CD4-positive, alpha-beta T cell treated with Interleukin-1 beta for 1 hour (primary cell): ENCODE measurements around the gene IL3.
"Not testable (repeated sequence)": the region's sequence is repeated elsewhere in the genome, so short reads cannot be mapped to it uniquely, and the experiment has no call there.

Experiments used
- DNase-seq, 2 donors: peaks; one replicate each; pipeline ENCODE4 v3.0.0-alpha.2; 2020 to 2022

The IL3 gene

DNA sequence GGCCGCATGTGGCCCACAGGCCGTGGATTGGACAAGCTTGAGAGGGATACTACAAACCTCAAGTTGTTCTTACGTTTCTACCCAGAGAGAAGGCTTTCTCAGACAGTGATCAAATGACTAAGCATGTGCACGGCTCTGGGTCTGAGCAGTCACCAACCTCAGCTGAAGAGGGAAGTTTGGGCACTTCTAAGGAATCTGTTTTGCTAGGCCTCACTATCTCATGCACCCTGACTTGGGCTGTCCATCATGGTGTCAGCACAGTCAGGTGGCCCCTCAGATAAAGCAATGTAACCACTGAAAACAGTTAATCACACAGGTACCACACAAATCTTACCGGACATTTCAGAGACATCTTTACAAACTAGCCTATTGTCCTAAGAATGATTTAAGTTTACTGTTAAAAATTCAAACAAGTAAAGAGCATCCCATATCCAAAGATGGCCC, 37.7 kb downstream of the IL3 start:
- no peak for DNase-seq

DNA sequence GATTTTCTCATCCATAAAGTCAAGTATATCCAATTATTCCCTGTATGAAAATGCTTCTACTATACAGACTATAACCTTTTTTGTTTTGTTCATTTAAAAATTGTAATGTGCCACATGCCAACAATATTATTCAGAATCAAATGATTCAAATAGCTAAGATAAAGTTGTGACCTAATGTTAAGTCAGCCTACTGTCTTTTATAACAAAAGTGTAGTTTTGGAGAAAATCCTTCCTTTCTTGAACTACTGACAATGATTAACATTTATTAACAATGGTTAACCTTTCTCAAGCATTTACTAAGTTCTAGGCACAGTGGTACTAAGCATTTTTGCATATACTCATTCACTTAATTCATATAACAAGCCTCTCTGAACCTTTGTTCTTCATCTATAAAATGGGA, 38.2 kb downstream of the IL3 start:
- DNase-seq = no peak

DNA sequence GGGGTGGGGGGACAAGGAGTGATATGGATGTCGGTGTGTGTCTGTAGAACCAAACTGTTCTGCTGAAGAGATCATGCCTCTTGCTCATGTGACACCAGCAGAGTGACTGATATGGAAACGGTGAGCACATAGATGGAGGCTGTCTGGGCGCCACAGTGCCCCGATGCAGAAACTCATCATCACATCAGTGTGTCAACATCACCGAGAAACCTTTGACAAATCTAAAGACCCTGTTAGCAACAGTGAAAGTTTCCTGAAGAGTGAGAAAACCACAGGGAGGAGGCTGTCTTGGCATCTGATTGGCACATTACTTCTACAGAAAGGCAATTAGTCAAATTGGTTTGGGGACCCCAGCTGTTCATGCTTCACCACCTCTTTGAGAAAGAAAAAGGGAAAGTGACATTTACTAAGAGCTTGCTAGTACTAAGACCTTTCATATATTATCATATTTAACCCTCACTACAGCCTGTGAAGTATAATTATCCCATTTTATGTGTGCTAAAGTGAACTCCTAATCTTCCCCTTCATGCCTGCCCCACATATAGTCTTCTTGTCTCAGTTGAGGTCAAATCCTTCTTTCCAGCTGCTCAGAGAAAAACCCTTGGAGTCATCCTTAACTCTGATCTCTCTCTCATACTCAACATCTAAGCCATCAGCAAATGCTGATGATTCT, 38.8 kb downstream of the IL3 start:
- DNase-seq = peak; percentile 24 to 55

DNA sequence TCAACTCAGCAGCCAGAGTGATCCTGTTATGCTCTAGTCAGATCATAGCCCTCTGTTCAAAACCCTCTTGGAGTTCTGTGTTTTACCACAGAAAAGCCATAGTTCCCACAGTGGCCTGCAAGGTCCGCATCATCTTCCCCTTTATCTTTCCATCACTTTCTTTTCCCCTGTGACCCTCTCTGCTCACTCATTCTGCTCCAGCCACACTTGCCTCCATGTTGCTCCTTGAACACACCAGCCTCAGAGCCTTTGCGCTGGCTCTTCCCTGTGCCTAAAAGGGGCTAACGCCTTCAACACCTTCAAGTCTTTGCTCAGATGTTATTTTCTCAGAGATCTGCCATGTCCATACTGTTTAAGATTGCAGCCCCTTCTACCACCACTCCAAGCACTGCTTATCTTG, 39.5 kb downstream of the IL3 start:
- no peak for DNase-seq

DNA sequence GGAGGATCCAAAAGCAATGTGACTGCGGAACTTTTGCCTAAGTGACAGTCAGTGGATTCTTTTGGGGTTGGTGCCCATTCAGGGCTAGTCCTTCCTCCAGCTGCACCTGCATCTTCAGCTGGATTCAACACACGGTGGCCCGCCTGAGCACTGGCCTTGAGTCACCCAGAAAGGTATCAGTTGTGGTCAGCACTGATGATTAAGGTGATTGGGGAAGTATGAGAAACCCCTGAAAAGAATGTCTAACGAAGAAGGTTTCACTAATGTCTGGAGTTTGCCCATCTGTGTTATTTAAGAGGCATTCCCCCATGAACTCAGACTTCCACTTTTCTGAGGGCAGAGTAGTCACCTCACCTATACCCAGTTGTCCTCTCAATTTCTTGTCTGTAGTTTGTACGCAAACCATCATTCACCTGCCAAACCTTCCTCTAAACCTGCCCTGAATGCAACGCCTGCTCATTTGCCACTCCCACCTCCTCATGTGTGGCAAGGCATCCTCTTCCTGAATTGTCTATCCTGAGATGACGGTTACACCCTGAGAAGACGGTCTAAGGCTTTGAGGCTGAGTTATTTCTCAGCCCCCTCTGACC, 40.3 kb downstream of the IL3 start:
- DNase-seq = peak in 1 of 2 donors; percentile 46

DNA sequence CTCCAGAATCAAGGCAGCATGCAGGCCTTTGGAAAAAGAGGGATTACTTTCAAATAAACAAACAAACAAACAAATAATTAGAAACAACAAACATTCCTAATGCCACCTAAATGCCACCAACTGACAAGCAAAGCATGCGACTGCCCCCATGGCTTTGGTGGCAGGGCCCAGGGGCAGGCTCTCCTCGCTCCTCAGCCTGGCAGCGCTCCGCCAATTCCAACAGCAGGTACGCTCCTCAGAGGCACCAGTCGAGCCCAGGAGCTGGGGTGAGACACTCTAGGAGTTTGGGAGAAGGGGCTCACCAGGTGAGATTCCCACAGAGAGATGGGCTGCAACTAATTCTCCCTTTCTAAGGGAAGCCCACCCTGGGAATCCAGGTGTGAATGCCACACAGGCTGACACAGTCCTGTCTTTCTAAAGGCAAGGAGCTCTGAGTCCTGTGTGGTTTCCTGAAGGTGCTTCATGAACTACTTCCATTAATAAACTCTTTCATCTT, 41.0 kb downstream of the IL3 start:
- DNase-seq = no peak

- peak; percentile 32 to 60 for DNase-seq
These were observed 41.7 kb downstream of the IL3 start for GRCh38 chr5:132102101-132102701.

DNA sequence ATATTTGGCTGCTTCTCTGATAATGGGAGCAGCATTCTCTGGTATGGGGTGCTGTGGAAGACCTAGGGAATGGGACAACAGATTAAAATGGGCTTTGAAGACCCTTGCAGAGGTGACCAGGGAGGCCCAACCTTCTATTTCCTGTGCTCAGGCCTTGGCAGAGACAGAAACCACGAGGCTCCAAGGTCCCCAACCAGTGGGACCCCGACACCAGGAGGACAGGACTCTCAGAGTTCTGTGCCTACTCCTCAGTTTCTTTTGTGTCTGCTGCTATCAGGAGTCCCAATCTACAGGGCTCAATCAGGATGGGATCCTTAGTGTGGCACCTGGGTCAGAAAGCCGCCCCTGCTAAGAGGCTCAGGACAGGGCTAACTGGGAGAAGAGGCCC, 42.5 kb downstream of the IL3 start:
- no peak for DNase-seq

DNA sequence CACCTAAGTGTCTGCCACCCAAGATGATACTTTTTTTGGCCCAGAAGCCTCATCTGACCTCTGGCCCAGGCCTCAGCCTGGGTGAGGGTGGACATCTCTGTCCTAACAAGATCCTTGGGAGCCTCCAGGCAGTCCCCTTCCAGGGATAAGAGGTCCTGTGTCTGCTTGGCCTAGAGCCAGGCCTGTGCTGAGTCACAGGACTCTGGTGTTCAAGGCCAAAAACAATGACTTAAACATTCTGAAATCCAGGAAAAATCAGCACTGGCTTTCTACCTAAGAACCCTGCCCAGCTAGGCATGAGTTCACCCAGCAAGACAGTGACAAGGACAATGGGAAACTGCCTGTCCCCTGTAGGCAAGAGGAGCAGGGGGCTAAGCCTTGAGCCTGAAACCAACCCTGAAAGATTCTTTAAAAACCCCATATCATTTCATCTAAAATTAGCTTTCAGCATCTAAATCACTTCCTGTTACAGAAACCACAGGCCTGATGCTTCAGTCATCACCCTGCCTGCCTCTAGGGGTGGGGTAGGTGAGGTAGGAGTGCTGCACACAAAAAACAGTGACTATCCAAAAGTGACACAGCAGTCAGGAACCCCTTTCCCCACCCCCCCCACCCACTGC, 43.0 kb downstream of the IL3 start:
- peak; percentile 82 to 84 for DNase-seq

DNA sequence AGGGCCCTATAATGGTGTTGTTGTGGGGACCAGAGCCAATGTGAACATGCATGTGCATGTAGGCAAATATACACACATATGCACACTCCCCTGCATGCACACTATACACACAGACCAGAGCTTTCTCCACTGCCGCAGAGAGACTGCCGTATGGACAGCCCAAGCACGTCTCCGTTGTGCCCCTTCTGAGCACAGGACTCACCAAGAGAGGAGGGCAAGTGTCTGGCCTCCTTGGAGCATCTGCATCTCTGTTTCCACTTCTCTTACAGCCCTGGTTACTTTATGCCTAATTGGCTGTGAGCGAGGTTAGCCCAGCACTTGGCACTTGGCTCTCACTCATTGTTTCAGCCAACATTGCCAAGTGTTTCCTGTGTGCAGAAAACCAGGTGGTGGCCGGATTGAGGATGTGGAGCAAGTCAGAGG, 43.5 kb downstream of the IL3 start:
- DNase-seq = no peak

DNA sequence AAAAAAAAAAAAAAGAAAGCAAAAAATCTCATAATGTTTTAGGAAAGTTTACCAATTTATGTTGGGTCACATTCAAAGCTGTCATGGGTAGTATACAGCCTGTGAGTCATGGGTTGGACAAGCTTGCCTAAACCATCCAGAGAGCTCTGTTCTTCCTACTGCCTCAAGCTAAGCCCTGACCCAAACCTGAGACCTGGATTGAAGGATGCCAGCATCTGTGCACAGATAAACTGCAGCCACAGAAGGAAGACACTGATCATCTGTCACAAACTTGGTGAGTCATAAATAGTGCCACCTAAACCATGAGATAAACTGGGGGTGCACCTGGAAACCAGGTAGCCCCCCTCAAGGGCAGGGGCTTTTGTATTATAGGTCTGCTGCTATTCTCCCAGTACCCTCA, 44.1 kb downstream of the IL3 start:
- no peak for DNase-seq

DNA sequence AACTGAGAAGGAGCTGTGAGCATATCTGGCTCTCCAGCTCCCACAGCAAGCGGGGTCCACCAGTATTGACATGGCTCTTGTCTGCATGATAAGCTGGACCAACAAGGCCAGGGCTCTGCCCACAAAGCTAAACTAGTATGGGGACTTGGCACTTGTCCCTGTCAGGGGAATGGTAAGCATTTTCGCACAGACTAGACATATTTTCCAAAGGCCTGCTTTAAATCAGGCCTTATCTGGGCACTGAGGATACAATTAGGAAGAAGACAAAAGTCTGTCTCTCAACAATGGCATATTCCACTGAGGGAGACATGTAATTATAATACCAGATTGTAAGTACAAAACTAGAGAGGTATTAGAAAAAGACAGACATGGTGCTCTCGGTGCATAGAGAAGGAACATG, 45.2 kb downstream of the IL3 start:
- no peak for DNase-seq

DNA sequence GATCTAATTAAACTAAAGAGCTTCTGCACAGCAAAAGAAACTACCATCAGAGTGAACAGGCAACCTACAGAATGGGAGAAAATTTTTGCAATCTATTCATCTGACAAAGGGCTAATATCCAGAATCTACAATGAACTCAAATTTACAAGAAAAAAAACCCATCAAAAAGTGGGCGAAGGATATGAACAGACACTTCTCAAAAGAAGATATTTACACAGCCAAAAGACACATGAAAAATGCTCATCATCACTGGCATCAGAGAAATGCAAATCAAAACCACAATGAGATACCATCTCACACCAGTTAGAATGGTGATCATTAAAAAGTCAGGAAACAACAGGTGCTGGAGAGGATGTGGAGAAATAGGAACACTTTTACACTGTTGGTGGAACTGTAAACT, 48.0 kb downstream of the IL3 start:
- DNase-seq = not testable (repeated sequence)

DNA sequence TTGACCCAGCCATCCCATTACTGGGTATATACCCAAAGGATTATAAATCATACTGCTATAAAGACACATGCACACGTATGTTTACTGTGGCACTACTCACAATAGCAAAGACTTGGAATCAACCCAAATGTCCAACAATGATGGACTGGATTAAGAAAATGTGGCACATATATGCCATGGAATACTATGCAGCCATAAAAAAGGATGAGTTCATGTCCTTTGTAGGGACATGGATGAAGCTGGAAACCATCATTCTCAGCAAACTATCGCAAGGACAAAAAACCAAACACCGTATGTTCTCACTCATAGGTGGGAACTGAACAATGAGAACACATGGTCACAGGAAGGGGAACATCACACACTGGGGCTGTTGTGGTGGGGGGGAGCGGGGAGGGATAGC, 48.5 kb downstream of the IL3 start:
- DNase-seq = not testable (repeated sequence)

- DNase-seq = no peak
These were observed 49.1 kb downstream of the IL3 start for GRCh38 chr5:132109494-132110053.

DNA sequence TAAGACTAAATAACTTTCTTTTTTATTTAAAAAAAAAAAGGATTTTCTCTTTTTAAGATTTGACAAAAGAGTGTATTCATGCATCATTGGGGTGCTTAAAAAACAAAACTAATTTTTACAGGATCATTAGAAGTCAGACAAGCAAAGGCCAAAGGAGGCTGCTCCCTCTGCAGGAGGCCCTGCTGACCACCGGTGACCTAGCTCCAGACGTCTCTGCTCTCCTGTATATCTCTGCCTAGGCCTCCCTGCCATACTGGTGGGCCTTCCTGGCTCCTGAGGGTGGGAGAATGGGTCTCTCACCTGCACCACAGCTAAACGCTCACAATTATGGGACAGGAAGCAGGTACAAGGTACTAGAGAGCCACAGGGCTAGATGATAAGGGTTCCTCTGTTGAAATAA, 49.7 kb downstream of the IL3 start:
- DNase-seq = no peak

GRCh38 chr5:132110930-132111329, 50.5 kb downstream of the IL3 start:
- no peak for DNase-seq

DNA sequence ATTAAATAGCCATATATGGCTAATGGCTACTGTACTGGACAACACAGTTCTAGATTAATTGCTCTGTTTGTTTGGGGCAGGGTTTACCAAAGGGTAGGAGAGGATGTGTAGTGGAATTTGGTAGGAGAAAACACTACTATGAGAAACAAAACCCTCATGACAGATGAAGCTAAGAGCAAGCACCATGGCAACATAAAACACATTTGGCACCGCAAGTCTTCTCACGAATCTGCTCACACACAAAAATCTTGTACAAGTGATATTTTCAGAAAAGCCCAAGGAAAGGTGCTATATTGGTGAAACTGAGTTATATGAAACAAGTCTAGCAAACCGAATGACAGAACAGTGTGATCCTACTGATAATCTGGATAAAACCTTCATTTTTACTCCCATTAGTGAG, 51.7 kb downstream of the IL3 start:
- no peak for DNase-seq
